Measurements from ENCODE around the gene PPP2R5B.
"Not testable (repeated sequence)": the region's sequence is repeated elsewhere in the genome, so short reads cannot be mapped to it uniquely, and the experiment has no call there.

Gene PPP2R5B

GRCh38 chr11:64930340-64930739 is 5.9 kb downstream of the PPP2R5B start:
- ATAC-seq: no peak

DNA sequence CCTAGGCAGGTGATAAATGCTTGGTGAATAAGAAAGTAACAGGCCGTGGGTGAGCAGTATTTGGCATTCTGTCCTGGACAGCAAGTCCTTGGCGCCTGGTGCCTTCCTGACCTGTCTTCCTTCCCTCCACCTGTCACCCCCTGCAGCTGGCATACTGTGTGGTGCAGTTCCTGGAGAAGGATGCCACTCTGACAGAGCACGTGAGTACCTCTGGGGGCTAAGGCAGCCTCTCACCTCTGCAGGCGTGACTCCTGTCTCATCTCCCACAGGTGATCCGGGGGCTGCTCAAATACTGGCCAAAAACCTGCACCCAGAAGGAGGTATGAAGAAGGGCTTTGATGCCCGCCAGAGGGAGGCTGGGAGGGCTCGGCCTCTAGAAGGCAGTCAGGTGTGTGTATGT is 6.8 kb downstream of the PPP2R5B start:
- ATAC-seq: no peak

- ATAC-seq: no peak
Measured at GRCh38 chr11:64932324-64932723, 7.8 kb downstream of the PPP2R5B start.

DNA sequence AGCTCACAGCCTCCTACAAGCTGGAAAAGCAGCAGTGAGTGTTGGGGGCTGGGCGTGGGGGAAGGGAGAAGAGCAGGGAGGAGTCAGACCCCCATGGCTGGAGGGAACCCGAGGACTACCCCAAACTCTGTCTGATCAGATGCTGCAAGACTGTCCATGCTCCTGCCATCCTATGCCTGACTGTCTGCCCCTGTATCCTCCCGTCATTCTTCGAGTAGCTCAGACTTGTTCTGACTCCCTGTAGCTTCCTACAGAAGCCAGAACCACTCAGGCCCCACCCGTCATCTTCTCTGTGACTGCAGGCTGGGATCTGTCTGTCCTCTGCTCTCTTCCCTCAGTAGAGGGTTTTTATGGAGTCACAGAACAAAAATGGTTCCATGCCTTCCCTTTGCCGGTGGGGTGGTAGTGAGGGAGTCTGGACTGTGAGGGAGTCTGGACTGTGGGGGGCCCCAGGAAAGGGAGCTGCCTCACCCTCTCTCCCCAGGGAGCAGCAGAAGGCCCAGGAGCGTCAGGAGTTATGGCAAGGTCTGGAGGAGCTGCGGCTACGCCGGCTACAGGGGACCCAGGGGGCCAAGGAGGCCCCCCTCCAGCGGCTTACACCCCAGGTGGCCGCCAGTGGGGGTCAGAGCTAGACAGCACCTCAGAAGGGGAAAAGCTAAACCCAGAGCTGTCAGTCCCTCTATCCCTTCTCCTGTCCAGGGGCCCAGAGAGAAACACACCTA is 8.9 kb downstream of the PPP2R5B start:
- ATAC-seq: no peak

DNA sequence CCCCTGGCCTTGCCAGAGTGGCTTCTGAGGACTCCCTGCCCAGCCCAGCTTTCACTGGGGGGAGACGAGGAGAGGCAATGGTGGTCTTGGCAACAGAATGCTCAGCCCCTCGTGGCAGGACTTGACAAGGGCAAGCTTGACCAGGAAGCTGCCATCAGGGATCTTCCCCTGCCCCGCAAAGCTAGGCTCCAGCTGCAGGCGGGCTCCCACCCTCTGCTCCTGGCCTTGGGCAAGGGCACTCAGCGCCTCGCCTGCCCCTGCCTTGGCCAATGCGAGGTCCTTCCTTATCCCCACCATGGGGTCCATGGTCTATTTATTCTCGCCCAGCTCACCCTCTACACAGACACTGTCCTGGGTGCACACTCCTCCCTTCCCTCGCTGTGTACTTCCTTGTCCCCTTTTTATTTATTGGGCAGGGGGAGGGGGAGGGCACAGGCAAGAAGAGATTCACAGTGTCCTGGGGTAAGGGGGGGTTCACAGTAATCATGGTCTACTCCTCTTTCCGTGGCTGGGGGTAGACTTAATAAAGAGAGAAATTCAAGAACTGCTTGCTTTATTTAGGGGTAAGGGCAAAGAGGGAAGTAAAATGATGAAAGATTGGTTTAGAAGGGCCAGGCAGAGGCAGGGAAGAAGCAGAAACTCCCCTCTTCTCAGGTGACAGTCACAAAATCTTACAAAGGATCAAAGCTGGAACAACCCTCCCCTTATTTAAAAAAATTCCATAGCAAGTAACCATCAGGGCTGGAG is 9.6 kb downstream of the PPP2R5B start:
- no peak for ATAC-seq

GRCh38 chr11:64934682-64935358 is 10.3 kb downstream of the PPP2R5B start:
- no peak for ATAC-seq

DNA sequence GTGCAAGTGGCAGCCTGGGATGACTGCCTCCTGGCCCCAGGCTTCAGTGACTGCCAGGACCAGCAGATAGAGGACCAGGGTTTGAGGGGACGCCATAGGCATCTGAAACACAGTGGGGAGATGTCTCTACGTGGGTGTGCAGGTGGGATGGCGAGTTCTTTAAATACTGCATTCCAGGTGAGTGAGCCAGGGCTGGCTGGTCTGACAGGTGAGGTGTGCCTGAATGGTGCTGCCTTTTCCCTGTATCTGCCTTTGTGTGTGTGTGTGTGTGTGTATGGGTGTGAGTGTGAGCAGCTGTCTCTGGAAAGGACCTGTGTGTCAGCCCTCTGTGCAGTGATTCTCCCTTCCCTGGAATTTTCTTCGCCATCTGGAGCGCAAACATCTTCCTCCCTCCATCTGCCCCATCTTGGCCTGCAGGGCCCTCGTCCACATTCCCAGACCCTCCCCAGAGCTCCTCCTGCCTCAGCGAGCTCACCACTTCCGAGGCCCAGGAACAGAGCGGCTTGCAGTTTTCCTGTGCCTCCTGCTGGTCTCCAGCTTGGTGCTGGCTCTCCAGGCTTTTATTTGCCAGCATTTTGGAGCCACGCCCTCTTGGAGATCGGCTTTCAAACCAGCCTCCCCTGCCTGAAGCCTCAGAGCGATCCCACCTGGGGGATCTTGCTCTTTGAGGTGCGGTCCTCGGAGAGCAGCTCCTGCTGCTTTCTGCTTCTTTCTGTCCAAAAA is 11.0 kb downstream of the PPP2R5B start, which contains the start of gene GPHA2:
Gene GPHA2 (minus strand): TSS at position 535 of the 723 bp plus-strand sequence. CDS start 433 bp downstream, at position 102.
- ATAC-seq: no peak

- no peak for ATAC-seq
Measured at GRCh38 chr11:64936539-64936938, 12.1 kb downstream of the PPP2R5B start.

GRCh38 chr11:64947208-64947814 is 22.8 kb downstream of the PPP2R5B start:
- no peak for ATAC-seq

GRCh38 chr11:64951529-64951928 is 27.0 kb downstream of the PPP2R5B start:
- ATAC-seq: no peak

DNA sequence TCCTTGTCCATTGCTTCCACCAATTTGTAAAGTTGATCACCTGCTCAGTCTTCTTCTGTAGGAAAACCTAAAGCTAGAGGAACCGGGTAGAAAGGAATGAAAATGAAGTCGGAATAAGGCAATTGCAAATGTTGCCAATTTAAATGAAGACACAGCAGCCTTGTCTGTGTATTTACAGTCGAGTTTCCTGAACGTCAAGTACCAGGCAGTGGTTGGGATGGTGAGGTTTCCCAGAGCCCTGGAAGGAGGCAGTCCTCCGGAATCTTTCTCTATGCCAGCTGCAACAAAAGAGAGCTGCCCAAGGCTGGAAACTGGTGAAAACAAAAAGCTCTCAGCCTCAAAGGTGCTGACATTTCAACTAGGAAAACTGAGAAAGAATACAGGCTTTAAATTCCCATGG is 29.7 kb downstream of the PPP2R5B start:
- ATAC-seq: no peak

DNA sequence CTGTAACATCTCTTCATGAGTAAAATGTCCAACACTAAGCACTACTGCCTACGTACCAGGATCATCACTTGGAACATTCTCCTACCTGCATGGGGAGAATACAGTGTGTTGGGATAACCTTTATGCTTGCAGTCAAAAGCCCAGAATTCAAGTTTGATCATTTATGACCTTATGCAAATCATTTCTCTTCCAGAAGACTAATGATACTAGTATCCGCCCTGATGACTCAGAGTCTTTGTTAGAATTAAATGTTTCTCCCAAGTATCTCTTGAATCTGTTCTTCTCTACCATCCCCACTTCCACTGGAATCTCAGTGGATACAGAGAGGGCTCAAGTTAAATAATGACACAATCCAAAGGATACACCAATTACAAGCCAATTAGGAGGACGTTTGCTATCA is 35.0 kb downstream of the PPP2R5B start:
- no peak for ATAC-seq

DNA sequence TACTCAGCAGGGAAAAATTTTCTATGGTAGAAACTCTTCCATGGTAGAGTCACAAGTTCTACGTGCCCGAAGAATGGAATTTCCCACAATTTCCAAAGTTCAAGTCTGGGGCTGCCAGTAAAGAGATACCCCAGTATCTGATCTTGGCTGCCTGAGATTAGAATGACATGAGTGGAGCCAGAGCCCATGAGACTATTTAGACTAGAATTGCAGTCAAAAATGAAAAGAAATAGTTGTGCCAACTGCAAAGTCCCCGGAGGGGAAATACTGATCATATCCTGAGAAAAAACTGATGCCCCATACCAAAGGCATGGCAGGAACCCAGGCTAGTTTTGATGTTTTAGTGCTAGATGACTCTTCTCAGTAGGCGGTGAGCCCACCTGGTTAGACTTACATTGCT is 36.2 kb downstream of the PPP2R5B start:
- ATAC-seq: no peak

- ATAC-seq: no peak
Measured at GRCh38 chr11:64963072-64963631, 38.7 kb downstream of the PPP2R5B start.

DNA sequence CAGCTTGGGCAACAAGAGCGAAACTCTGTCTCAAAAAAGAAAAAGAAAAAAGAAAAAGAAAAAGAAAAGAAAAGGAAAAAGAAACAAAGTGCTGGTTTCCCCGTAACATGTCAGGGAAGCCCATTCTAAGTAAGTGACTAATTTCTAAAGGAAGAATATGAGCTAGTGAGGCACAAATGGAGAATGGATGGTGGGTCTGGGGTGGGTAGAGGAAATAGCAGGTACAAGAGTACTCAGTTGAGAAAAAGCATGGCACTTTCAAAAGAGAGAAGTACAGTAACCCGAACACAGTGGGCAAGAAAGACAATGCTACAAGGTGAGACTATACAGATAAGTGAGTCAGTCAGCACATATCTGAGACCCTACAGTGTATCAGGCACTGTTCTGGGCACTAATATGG is 42.9 kb downstream of the PPP2R5B start:
- ATAC-seq: no peak

- ATAC-seq: no peak
Measured at GRCh38 chr11:64969209-64969608, 44.7 kb downstream of the PPP2R5B start.

DNA sequence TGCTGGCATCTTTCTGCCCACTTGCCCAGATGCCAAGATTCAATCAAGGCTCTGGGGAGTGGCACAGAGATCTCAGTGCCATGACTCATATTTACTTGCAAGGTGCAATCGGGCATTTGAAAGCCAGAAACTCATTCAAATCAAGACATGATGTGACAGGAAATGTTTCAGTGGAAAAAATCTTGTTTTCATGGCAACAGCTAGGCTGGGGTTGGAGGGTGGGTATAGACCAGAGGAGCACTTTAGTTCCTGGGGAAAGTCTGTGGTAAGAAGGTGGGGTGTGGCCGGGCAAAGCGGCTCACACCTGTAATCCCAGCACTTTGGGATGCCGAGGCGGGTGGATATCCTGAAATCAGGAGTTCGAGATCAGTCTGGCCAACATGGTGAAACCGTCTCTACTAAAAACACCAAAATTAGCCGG is 46.3 kb downstream of the PPP2R5B start:
- ATAC-seq: peak; percentile 74

- ATAC-seq: peak; percentile 66 to 73
Measured at GRCh38 chr11:64971421-64972233, 47.1 kb downstream of the PPP2R5B start, which contains the start of gene MAJIN. TSS of gene MAJIN (minus strand) at chr11:64972108. CDS start at chr11:64959405, 12,703 bp downstream.

GRCh38 chr11:64974124-64974523 is 49.6 kb downstream of the PPP2R5B start:
- no peak for ATAC-seq

GRCh38 chr11:64976651-64977050 is 52.2 kb downstream of the PPP2R5B start:
- ATAC-seq: no peak

DNA sequence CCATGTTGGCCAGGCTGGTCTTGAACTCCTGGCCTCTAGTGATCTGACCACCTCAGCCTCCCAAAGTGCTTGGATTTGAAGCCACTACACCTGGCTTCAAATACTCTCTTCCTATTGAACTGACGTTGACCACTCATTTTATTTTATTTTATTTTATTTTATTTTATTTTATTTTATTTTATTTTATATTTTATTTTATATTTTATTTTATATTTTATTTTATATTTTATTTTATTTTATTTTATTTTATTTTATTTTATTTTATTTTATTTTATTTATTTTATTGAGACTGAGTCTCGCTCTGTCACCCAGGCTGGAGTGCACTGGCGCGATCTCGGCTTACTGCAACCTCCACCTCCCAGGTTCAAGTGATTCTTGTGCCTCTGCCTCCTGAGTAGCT is 58.9 kb downstream of the PPP2R5B start:
- not testable (repeated sequence) for ATAC-seq

Measured in activated CD4-positive, CD25-positive, alpha-beta regulatory T cell treated with anti-CD3 and anti-CD28 coated beads, Interleukin-2, amount 50 U/mL, for 24 hours (primary cell).